DOHH2 (cell line): ENCODE results near the gene CHKB.

Experiments used
- H3F3A ChIP-seq: fragments of 200-600 bp; sonication (generic), shearing (Covaris generic); 2 replicates; pipeline ENCODE4 v1.6.0; 2016; ENCODE audit warnings: antibody characterized with exemption, mild to moderate bottlenecking; ENCODE audit not compliant: control insufficient read depth, insufficient read depth
- H3K27ac ChIP-seq: fragments of 200-600 bp; sonication (generic); 2 replicates; pipeline ENCODE4 v1.5.1; 2014; ENCODE audit warnings: low read depth, mild to moderate bottlenecking, low read length, moderate library complexity
- H3K27me3 ChIP-seq: fragments of 200-600 bp; sonication (generic); 2 replicates; pipeline ENCODE4 v1.6.1; 2014; ENCODE audit warnings: mild to moderate bottlenecking, low read length, mixed read lengths; ENCODE audit not compliant: control insufficient read depth
- H3K36me3 ChIP-seq: fragments of 200-600 bp; sonication (generic); 2 replicates; pipeline ENCODE4 v1.6.1; 2014; ENCODE audit warnings: mild to moderate bottlenecking, low read length, moderate library complexity, mixed read lengths; ENCODE audit not compliant: control insufficient read depth
- H3K4me1 ChIP-seq: fragments of 200-600 bp; sonication (generic); 2 replicates; pipeline ENCODE4 v1.6.1; 2014; ENCODE audit warnings: mild to moderate bottlenecking, low read length, mixed read lengths; ENCODE audit not compliant: control insufficient read depth
- H3K4me2 ChIP-seq: fragments of 200-600 bp; sonication (generic); 2 replicates; pipeline ENCODE4 v1.6.0; 2014; ENCODE audit warnings: mild to moderate bottlenecking, low read length, moderate library complexity
- H3K4me3 ChIP-seq: fragments of 200-600 bp; sonication (generic); 2 replicates; pipeline ENCODE4 v1.5.1; 2014; ENCODE audit warnings: mild to moderate bottlenecking, low read length, mixed read lengths
- H3K79me2 ChIP-seq: fragments of 200-600 bp; sonication (generic); 2 replicates; pipeline ENCODE4 v1.6.1; 2014; ENCODE audit warnings: mild to moderate bottlenecking, low read length, mixed read lengths; ENCODE audit not compliant: control insufficient read depth
- H3K9me2 ChIP-seq: fragments of 200-600 bp; sonication (generic); replicated peaks from 2 replicates; pipeline ENCODE4 v1.6.1; 2014; ENCODE audit warnings: mild to moderate bottlenecking, low read length, mixed read lengths; ENCODE audit not compliant: control insufficient read depth
- H3K9me3 ChIP-seq: fragments of 200-600 bp; sonication (generic); 2 replicates; pipeline ENCODE4 v1.6.1; 2014; ENCODE audit warnings: antibody characterized with exemption, low read length, mixed read lengths; ENCODE audit not compliant: control insufficient read depth, insufficient read depth
- H4K20me1 ChIP-seq: fragments of 200-600 bp; sonication (generic); 2 replicates; pipeline ENCODE4 v1.6.0; 2014; ENCODE audit warnings: low read depth, mild to moderate bottlenecking, antibody characterized with exemption, low read length, moderate library complexity; ENCODE audit not compliant: control insufficient read depth, insufficient read depth
- CTCF ChIP-seq: fragments of 200-600 bp; sonication (generic); IDR thresholded peaks from one replicate; pipeline ENCODE4 v1.5.1; 2014; ENCODE audit warnings: antibody characterized with exemption, mild to moderate bottlenecking, low read depth, low read length; ENCODE audit not compliant: poor library complexity, severe bottlenecking
- EZH2phosphoT487 ChIP-seq: fragments of 200-600 bp; sonication (generic); IDR thresholded peaks from 2 replicates; pipeline ENCODE4 v1.6.1; 2017; ENCODE audit warnings: borderline replicate concordance, mild to moderate bottlenecking, antibody characterized with exemption, low read length, moderate library complexity, mixed read lengths

The CHKB gene

GRCh38 chr22:50582493-50583293, at the start of gene CHKB:
TSS of gene CHKB (minus strand) at chr22:50582849. CDS start at chr22:50582781, 68 bp downstream.
- H3K4me2 ChIP-seq = peak within 1 kb of the TSS; percentile 95
- peak within 1 kb of the TSS; percentile 79 for H3K27ac ChIP-seq
- H3K36me3 ChIP-seq = peaks cover 41% of the 10 kb centered on the region
- TF ChIP-seq CTCF (no peak), EZH2phosphoT487 (no peak)
- H3F3A ChIP-seq = no peaks in the 10 kb centered on the region
- no peaks in the 10 kb centered on the region for H4K20me1 ChIP-seq
- peaks cover 23% of the 10 kb centered on the region for H3K79me2 ChIP-seq
- H3K9me3 ChIP-seq = no peaks in the 10 kb centered on the region
- no peaks in the 10 kb centered on the region for H3K9me2 ChIP-seq
- peaks cover 16% of the 10 kb centered on the region for H3K4me1 ChIP-seq
- no peaks in the 10 kb centered on the region for H3K27me3 ChIP-seq
- peak within 1 kb of the TSS; percentile 82 for H3K4me3 ChIP-seq

GRCh38 chr22:50630376-50630775, 47.7 kb upstream of the CHKB start:
- Histone ChIP-seq H3F3A (no peaks in the 10 kb centered on the region), H4K20me1 (no peaks in the 10 kb centered on the region), H3K4me3 (no peak overlapping the region), H3K9me2 (no peaks in the 10 kb centered on the region), H3K27ac (no peak overlapping the region), H3K4me1 (peaks cover 14% of the 10 kb centered on the region), H3K9me3 (no peaks in the 10 kb centered on the region), H3K27me3 (no peaks in the 10 kb centered on the region), H3K79me2 (peaks cover 15% of the 10 kb centered on the region), H3K4me2 (no peak overlapping the region), H3K36me3 (no peaks in the 10 kb centered on the region)
- TF ChIP-seq EZH2phosphoT487 (no peak), CTCF (no peak)

- H3F3A ChIP-seq = no peaks in the 10 kb centered on the region
- H3K36me3 ChIP-seq = no peaks in the 10 kb centered on the region
- H3K9me3 ChIP-seq = no peaks in the 10 kb centered on the region
- TF ChIP-seq EZH2phosphoT487 (no peak), CTCF (no peak)
- peak overlapping the region; percentile 100 for H3K4me2 ChIP-seq
- H3K4me1 ChIP-seq = peaks cover 14% of the 10 kb centered on the region
- H3K9me2 ChIP-seq = no peaks in the 10 kb centered on the region
- H4K20me1 ChIP-seq = no peaks in the 10 kb centered on the region
- no peaks in the 10 kb centered on the region for H3K27me3 ChIP-seq
- H3K4me3 ChIP-seq = peak overlapping the region; percentile 98
- H3K27ac ChIP-seq = peak overlapping the region; percentile 38; the same call in 1 of the 2 replicates
- H3K79me2 ChIP-seq = peaks cover 15% of the 10 kb centered on the region
Measured at GRCh38 chr22:50628543-50629134, 46.0 kb upstream of the CHKB start.
